Esophagus muscularis mucosa (tissue), 4 donors: Measurements from ENCODE around the gene ZAP70. TPM values are rescaled to one million over a fixed set of nuclear protein-coding genes. Genes with fewer than 3 reads are reported as not detected.

Experiments used
- DNase-seq: peaks from one replicate; pipeline ENCODE4 v3.0.0-alpha.2; 2017; ENCODE audit errors: extremely low spot score
- H3K27ac ChIP-seq, 4 donors: fragments of 200-600 bp; sonication (generic); replicated peaks in 1 of 4; 1 replicate in 3 of 4; 2 replicates in 1 of 4; pipeline ENCODE4 v1.5.1; 2016 to 2019; ENCODE audit warnings: mild to moderate bottlenecking in 1 of 4
- H3K27me3 ChIP-seq, 4 donors: fragments of 200-600 bp; sonication (generic); one replicate each; pipeline versions ENCODE4 v1.5.1 to v1.6.0; 2016 to 2019
- H3K36me3 ChIP-seq, 4 donors: fragments of 200-600 bp; sonication (generic); one replicate each; pipeline ENCODE4 v1.5.1; 2016 to 2019
- H3K4me1 ChIP-seq, 4 donors: fragments of 200-600 bp; sonication (generic); one replicate each; pipeline ENCODE4 v1.5.1; 2016 to 2019
- H3K4me3 ChIP-seq, 4 donors: fragments of 200-600 bp; sonication (generic); 1 replicate in 2 of 4; 2 replicates in 2 of 4; pipeline ENCODE4 v1.5.1; 2016 to 2019; ENCODE audit warnings: mild to moderate bottlenecking in 4 of 4, moderate library complexity in 1 of 4
- H3K9me3 ChIP-seq, 4 donors: fragments of 200-600 bp; sonication (generic); 1 replicate in 3 of 4; 2 replicates in 1 of 4; pipeline ENCODE4 v1.5.1; 2016 to 2019
- CTCF ChIP-seq, 3 experiments: fragments of 200-600 bp in 2 of 3; fragments of 450-650 bp in 1 of 3; sonication (generic) in 2 of 3; IDR thresholded peaks; one replicate each; pipeline ENCODE4 v1.5.1; 2017 to 2019; ENCODE audit warnings: antibody characterized with exemption in 3 of 3, mild to moderate bottlenecking in 2 of 3, moderate library complexity in 1 of 3
- EP300 ChIP-seq: sonication (generic); formaldehyde crosslinking; IDR thresholded peaks from one replicate; pipeline ENCODE4 v1.6.1; 2017; ENCODE audit warnings: antibody characterized with exemption
- POLR2A ChIP-seq: fragments of 450-650 bp; IDR thresholded peaks from one replicate; pipeline ENCODE4 v1.6.1; 2017; ENCODE audit warnings: antibody characterized with exemption, moderate library complexity, mild to moderate bottlenecking, low read depth
- POLR2AphosphoS5 ChIP-seq, 2 donors: sonication (generic); formaldehyde crosslinking; IDR thresholded peaks; one replicate each; pipeline ENCODE4 v1.6.1; 2017; ENCODE audit warnings: antibody characterized with exemption in 2 of 2
- WGBS: methylation state at CpG from one replicate; pipeline ENCODE4 v1.1.5; 2018; 5-methylcytosine and 5-hydroxymethylcytosine counted together
- intact Hi-C: fragments of 100-400 bp; cut with DNase I; formaldehyde crosslinking; loops from one replicate; pipeline ENCODE4 v1.15.1; 2023
- total RNA-seq, 4 donors: library from RNA; depleted of rRNA; stranded (reverse); fragments of >200 nt; gene quantifications; one replicate each; pipeline versions ENCODE4 v1.1.0 to v1.2.1, GENCODE V29; 2016

The ZAP70 gene
- total RNA-seq, 4 donors from 2014 or later, result 1.2 to 3.5 (median 1.8) TPM

DNA sequence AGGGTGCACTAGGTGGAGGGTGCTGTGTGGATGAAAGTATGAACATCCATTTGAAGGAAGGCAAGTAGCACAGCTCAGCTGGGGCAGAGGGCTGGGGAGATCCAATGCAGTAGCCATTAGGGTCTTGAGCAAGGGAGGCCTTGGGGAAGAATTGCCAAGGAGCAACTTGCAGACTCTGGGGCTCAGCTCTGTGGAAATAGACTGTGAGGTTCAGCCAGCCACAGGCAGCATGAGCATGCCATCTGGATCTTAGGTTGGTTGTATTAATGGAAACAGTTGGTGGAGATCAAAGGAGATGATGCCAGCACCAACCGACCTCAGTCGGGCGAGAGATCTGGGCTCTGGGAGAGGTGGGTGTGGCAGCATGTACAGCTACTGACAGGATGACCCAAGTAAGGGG lies 5.6 kb downstream of the ZAP70 start:
- Histone ChIP-seq H3K36me3 (no peaks in the 10 kb centered on the region), H3K4me1 (no peaks in the 10 kb centered on the region), H3K27me3 (peaks cover 0 to 4% (median 2%) of the 10 kb centered on the region in 4 donors), H3K9me3 (no peaks in the 10 kb centered on the region), H3K4me3 (no peak overlapping the region), H3K27ac (no peak overlapping the region)
- intact Hi-C loops, result no loop called here
- DNase-seq, result no peak
- WGBS, result 76% methylated on average over 3 of the region's 3 CpGs
- no peak for TF ChIP-seq CTCF (IDR thresholded peaks at IDR 0.05)
- no peak for TF ChIP-seq POLR2A
- TF ChIP-seq POLR2AphosphoS5 (IDR thresholded peaks at IDR 0.05), result no peak
- no peak for TF ChIP-seq EP300

DNA sequence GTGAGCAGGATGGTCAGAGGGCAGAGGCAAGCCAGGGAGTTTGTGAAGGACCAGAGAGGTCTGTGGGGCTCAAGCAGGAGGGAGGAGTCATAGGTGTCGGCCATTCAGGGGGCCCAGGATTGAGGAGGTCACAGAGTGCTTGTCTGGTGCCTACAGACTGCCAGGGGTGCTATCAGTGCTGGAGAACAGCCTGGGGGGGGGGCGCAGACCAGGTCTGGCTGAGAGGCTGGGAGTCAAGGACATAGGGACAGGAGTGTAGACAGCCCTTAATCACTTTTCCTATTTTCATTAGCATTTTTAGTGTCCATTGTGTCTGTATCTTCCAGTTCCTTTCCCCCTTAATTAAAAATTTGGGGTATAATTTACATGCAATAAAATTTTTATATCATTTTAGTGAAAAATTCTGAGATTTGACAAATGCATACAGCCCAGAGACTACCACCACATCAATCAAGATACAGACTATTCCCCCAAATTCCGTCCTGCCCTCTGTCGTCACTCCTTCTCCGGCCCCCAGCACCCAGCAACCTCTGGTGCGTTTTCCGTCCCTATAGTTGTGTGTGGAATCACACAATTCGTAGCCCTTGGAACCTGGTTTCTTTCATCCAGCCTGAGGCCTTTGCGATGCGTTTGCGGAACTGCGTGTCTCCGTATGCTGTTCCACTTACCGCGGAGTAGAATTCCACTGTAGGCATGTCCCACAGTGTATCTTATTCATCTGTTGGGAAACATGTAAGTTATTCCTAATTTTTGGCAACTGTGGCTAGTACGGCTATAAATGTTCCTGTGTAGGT lies 6.2 kb downstream of the ZAP70 start:
- Histone ChIP-seq H3K27me3 (peaks cover 0 to 9% (median 3%) of the 10 kb centered on the region in 4 donors), H3K9me3 (no peaks in the 10 kb centered on the region), H3K36me3 (no peaks in the 10 kb centered on the region), H3K4me3 (no peak overlapping the region), H3K4me1 (no peaks in the 10 kb centered on the region), H3K27ac (no peak overlapping the region)
- TF ChIP-seq POLR2A, result no peak
- no peak for TF ChIP-seq CTCF (IDR thresholded peaks at IDR 0.05)
- TF ChIP-seq POLR2AphosphoS5 (IDR thresholded peaks at IDR 0.05), result no peak
- TF ChIP-seq EP300, result no peak
- no peak for DNase-seq
- WGBS, result 96% methylated on average over 16 of the region's 16 CpGs
- intact Hi-C loops, result no loop called here

DNA sequence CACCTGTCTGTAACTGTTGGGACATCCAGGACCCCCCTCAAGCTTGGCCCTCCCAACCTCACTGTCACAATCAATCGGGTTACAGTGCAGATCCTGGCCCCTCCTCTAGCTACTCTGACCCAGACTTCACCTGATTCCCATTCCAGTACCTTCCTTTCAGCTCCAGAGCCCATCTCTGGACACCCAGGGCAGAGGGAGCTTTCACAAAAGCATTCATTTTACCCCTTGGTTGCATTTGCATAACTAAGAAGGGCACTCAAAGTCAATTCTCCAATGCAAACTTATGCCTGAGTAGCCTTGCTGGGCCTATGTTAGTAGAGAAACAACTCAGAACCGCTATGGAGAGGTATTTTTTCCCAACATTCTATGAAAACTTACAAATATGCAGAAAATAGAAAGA lies 7.4 kb downstream of the ZAP70 start:
- Histone ChIP-seq H3K9me3 (no peaks in the 10 kb centered on the region), H3K36me3 (no peaks in the 10 kb centered on the region), H3K4me3 (no peak overlapping the region), H3K27ac (no peak overlapping the region), H3K27me3 (peaks cover 0 to 19% (median 3%) of the 10 kb centered on the region in 4 donors), H3K4me1 (peaks cover 0 to 7% (median 2%) of the 10 kb centered on the region in 4 donors)
- intact Hi-C loops, result no loop called here
- TF ChIP-seq CTCF (IDR thresholded peaks at IDR 0.05) (no peak), POLR2A (no peak), POLR2AphosphoS5 (IDR thresholded peaks at IDR 0.05) (no peak), EP300 (no peak)
- 76% methylated on average over 2 of the region's 2 CpGs for WGBS
- no peak for DNase-seq

GRCh38 chr2:97722227-97722626 lies 8.9 kb downstream of the ZAP70 start:
- Histone ChIP-seq H3K9me3 (no peaks in the 10 kb centered on the region), H3K27me3 (peaks cover 0 to 19% (median 3%) of the 10 kb centered on the region in 4 donors), H3K36me3 (no peaks in the 10 kb centered on the region), H3K4me1 (peaks cover 0 to 15% (median 8%) of the 10 kb centered on the region in 4 donors), H3K4me3 (no peak overlapping the region), H3K27ac (no peak overlapping the region)
- 89% methylated on average over 6 of the region's 6 CpGs for WGBS
- intact Hi-C loops, result no loop called here
- TF ChIP-seq POLR2AphosphoS5 (IDR thresholded peaks at IDR 0.05) (no peak), CTCF (IDR thresholded peaks at IDR 0.05) (no peak), EP300 (no peak), POLR2A (no peak)
- DNase-seq, result no peak
